HG02623 (cell line): ENCODE data around the gene ADAMTSL4.

Source experiments
- ATAC-seq: cut with Tn5 transposase; IDR thresholded peaks from one replicate; pipeline ENCODE4 v1.9.1; 2021; ENCODE audit warnings: moderate library complexity; ENCODE audit not compliant: unreplicated experiment

Gene ADAMTSL4

GRCh38 chr1:150553392-150554085 is 4.3 kb downstream of the ADAMTSL4 start:
- ATAC-seq: no peak

- ATAC-seq: no peak
Measured at GRCh38 chr1:150554086-150554452, 4.9 kb downstream of the ADAMTSL4 start.

GRCh38 chr1:150555198-150555970 is 6.2 kb downstream of the ADAMTSL4 start:
- no peak for ATAC-seq

GRCh38 chr1:150555971-150556865 is 7.0 kb downstream of the ADAMTSL4 start:
- no peak for ATAC-seq

- no peak for ATAC-seq
Measured at GRCh38 chr1:150557065-150557600, 7.9 kb downstream of the ADAMTSL4 start.

GRCh38 chr1:150557813-150558212 is 8.6 kb downstream of the ADAMTSL4 start:
- no peak for ATAC-seq

GRCh38 chr1:150558303-150558704 is 9.1 kb downstream of the ADAMTSL4 start:
- no peak for ATAC-seq

DNA sequence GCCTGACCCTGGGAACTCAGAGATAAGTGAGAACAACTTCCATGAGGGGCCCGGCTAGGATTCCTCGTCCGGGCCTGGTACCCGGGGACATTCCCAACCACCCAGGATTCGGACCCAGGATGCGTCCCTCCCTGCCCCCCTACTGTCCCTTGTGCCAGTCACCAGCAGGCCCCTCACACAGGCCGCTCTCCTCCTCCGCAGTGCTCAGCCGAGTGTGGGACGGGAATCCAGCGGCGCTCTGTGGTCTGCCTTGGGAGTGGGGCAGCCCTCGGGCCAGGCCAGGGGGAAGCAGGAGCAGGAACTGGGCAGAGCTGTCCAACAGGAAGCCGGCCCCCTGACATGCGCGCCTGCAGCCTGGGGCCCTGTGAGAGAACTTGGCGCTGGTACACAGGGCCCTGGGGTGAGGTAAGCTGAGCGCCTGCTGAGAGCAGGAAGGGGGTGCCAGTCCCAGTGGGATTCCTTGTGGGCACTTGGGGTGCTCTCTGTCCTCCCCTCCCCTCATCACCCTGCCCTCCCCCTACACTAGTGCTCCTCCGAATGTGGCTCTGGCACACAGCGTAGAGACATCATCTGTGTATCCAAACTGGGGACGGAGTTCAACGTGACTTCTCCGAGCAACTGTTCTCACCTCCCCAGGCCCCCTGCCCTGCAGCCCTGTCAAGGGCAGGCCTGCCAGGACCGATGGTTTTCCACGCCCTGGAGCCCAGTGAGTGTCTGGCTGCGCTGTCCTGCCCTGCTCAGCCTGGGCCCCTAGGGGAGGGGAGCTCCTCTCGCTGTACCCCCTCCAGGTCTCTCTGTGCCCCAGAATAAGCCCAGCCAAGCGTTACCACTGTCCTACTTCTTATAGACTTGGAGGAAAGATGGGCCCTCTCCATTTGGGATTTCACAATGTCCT is 9.8 kb downstream of the ADAMTSL4 start:
- no peak for ATAC-seq

- no peak for ATAC-seq
Measured at GRCh38 chr1:150559656-150560010, 10.4 kb downstream of the ADAMTSL4 start.

- no peak for ATAC-seq
Measured at GRCh38 chr1:150560011-150560438, 10.8 kb downstream of the ADAMTSL4 start.

- no peak for ATAC-seq
Measured at GRCh38 chr1:150560576-150561253, 11.5 kb downstream of the ADAMTSL4 start.

DNA sequence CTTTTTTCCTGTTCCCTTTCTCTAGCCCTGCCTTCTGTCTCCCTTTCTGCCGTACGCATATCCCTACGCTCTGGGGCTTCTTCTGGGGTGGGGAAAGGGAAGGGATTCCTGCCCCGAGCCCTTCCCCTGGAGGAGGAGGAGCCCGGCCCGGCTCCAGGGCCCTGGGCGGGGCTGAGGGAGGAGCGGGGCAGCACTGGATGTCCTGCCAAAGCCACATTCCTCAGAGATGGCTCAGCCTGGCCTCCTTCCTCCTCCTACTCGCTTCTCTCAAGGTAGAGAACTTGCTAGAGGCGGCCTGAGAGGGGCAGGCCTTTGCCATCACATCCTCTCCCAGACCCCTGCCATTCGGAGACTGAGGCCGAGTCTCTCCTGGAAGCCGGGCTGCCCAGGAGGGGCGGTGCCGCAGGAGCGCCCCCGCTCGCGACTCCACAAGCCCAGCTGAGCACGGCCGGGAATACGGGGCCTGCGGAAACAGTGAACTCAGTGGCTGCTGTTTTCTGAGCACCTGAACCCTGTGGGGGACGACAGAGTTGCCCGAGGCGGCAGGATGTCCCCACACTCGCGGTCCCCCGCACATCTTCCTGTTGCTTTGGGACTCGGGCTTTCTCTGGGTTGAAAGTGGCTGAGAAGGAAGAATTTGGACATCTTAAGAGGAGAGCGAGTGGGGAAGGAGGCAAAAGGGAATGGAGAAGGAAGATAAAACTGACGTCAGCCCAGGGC is 12.2 kb downstream of the ADAMTSL4 start:
- no peak for ATAC-seq

DNA sequence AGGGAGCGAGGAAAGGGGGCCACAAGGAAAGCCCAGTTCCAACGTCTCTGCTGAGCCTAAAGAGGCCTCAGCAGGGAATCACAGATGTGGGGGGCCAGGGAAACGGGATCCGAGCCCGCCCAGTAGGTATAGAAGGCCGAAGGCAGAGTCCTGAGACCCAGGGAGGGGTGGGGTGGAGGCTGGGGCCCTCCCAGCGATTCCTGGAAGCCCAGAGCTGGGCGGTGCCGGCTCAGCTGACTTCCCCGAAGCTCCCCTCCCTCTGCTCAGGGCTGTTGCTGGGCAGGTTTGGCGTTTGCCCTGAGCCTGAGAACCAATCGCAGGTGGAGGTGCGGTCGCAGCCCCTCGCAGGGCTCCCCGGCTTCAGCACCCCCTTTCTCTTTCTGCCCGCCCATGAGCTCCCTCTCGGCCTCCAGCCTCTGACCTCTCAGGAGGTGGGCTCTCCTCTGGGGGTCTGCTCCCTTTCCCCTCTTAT is 12.8 kb downstream of the ADAMTSL4 start:
- peak; percentile 30 for ATAC-seq

GRCh38 chr1:150562446-150563339 is 13.5 kb downstream of the ADAMTSL4 start:
- peak; percentile 36 for ATAC-seq

DNA sequence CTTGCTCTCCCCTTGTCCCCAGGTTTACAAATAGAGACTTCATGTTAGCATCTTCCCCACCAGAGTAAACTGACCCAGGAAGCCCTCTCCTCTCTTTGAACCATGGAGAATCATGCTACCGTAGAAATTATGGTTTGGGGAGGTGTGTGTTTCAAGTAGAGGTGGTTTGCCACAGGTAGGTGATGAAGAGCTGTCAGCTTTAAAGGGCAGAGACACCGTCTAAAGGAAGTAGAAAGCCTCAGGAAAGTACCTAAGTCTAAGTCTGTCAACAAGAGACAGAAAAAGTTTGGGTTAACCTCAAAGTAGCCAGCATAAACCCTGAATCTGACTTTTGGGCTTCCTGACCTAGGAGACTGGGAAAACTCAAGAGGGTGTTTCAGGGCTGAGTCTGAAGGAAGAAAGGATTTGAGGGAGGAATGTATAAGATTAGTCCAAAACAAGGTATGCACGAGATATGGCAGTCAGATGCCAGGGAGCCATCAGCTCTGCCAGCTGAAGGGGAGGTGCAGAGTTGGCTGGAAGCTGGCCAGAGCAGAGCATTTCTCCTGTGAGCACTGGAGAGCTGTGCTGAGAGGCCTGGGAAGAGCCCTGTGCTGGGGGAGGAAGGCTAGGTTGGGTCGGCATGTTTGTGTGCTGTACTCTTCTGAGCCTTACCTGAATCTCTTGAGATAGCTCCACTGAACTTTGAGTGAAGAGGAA is 14.3 kb downstream of the ADAMTSL4 start:
- ATAC-seq: no peak

DNA sequence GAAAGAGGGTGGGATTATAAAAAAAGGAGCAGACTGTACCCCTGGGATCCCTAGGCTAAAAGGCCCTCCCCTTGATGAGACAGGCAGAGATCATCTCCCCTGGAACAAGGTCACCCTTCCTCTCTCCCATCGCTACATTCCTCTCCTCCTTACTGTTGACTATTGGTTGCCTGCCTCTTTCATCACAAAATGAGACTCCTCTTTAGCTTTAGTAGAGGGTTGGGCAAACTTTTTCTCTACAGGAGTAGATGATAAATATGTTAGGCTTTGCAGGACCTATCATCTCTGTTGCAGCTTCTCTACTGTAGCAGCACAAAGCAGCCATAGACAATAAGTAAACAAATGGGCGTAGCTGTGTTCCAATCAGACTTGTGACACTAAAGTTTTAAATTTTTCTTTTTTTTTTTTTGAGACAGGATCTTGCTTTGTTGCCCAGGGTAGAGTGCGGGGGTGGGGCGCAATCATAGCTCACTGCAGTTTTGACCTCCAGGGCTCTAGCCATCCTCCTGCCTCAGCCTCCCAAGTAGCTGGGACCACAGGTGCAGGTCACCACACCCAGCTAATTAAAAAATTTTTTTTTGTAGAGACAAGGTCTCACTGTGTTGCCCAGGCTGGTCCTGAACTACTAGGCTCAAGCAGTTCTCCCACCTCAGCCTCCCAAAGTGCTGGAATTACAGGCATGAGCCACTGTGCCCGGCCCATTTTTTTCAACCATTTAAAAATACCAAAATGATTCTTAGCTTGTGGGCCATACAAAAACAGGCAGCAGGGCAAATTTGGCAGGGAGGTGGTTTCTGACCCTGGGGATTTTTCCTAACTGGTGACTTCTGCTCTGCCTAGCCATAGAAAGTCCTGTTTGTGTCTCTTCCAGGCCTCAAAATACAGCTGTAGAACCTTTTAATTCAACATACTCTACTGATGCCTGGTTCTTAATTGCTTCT is 15.1 kb downstream of the ADAMTSL4 start:
- no peak for ATAC-seq
